Measurements from ENCODE around the gene LCMT1. TPM values are rescaled to one million over a fixed set of nuclear protein-coding genes. Genes with fewer than 3 reads are reported as not detected.

LCMT1 gene
- polyA plus RNA-seq, 1 donor from 2014 or later, result 45.5 TPM

DNA sequence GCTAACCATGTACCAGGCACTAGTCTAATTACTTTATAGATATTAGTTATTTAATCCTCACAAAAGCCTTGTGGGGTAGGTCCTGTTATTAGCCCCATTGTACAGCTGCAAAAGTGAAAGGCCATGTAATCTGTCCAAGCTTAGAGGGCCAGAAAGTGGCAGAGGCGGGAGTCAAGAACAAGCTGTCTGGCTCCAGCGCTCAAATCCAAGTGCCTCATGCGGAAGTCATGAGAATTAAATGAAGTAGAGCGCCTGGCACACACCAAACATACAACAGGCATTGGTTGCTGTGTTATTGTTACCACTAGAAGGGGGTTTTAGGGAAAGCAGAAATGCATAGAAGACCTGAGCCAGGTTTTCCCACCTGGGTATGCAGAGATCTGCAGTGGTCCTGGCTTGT lies 106.4 kb downstream of the LCMT1 start:
- TF ChIP-seq RAD21 (conservative IDR thresholded peaks at IDR 0.05), result no peak
- no peak for TF ChIP-seq EZH2 (IDR thresholded peaks at IDR 0.05; ENCODE audit: borderline replicate concordance, insufficient read depth, low read length, poor library complexity, severe bottlenecking)
- TF ChIP-seq CTCF (IDR thresholded peaks at IDR 0.05; ENCODE audit: poor library complexity, severe bottlenecking), result no peak
- TF ChIP-seq REST (IDR thresholded peaks at IDR 0.05; ENCODE audit: borderline replicate concordance), result no peak
- TF ChIP-seq SMC3 (conservative IDR thresholded peaks at IDR 0.05; ENCODE audit: poor library complexity), result no peak
- no peak for TF ChIP-seq POLR2AphosphoS5 (IDR thresholded peaks at IDR 0.05)
- no peak for TF ChIP-seq MXI1 (conservative IDR thresholded peaks at IDR 0.05; ENCODE audit: poor library complexity, severe bottlenecking)
- no peak for TF ChIP-seq EP300 (conservative IDR thresholded peaks at IDR 0.05; ENCODE audit: poor library complexity, severe bottlenecking)
- TF ChIP-seq TAF1 (IDR thresholded peaks at IDR 0.05; ENCODE audit: low read depth), result no peak
- no peaks in the 10 kb centered on the region for H3K27me3 ChIP-seq (ENCODE audit: insufficient read depth, low read depth, low read length)
- no peaks in the 10 kb centered on the region for H3K9me2 ChIP-seq (ENCODE audit: insufficient read depth, low read length)
- no peaks in the 10 kb centered on the region for H3K9me3 ChIP-seq (ENCODE audit: low read length)
- H3K4me2 ChIP-seq (ENCODE audit: low read length), result no peak overlapping the region
- H4K20me1 ChIP-seq (ENCODE audit: insufficient read depth), result no peaks in the 10 kb centered on the region
- H3K36me3 ChIP-seq (ENCODE audit: insufficient read depth, low read length), result no peaks in the 10 kb centered on the region
- no peak overlapping the region for H3K4me3 ChIP-seq (ENCODE audit: low read length)
- no peaks in the 10 kb centered on the region for H3K79me2 ChIP-seq (replicated peaks; ENCODE audit: insufficient read depth, low read length)
- no peaks in the 10 kb centered on the region for H3F3A ChIP-seq (ENCODE audit: insufficient read depth, low read length, poor library complexity, severe bottlenecking)
- no peak overlapping the region for H2AFZ ChIP-seq (ENCODE audit: low read depth, low read length)
- H3K9ac ChIP-seq (ENCODE audit: low read length), result no peak overlapping the region
- no peak overlapping the region for H3K27ac ChIP-seq (ENCODE audit: low read length)

DNA sequence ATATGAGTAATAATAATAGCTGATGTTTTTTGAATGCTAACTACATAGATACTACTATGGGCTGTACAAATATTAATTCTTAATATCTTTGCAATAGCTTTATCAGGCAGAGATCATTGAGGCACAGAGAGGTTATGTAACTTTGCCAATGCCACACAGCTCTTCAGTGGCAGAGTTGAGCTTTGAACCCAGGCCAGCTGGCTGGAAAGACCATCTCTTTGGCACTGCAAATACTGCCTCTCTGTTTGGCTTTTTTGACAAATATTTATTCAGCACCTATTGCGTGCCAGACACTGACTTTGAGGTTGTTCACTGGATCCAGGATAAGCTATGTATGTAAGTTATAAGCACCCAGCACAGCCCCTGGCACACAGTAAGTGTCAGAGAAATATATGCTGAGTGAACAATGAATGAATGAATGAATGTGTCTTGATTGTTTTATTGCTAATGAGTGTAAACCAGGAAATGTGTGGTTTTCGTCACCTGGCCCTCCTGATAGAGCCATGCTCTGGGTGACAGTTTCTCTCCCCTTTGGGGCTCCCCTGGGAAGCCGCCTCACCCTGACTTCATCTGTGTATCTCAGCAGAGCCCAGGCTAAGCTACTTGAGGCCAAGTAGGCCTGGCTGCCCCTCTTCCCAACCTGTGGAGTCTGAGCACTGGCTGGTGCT lies 107.7 kb downstream of the LCMT1 start:
- no peak overlapping the region for H2AFZ ChIP-seq (ENCODE audit: low read depth, low read length)
- H3K4me2 ChIP-seq (ENCODE audit: low read length), result no peak overlapping the region
- H3K36me3 ChIP-seq (ENCODE audit: insufficient read depth, low read length), result no peaks in the 10 kb centered on the region
- no peak for TF ChIP-seq SMC3 (conservative IDR thresholded peaks at IDR 0.05; ENCODE audit: poor library complexity)
- TF ChIP-seq POLR2AphosphoS5 (IDR thresholded peaks at IDR 0.05), result no peak
- TF ChIP-seq EP300 (conservative IDR thresholded peaks at IDR 0.05; ENCODE audit: poor library complexity, severe bottlenecking), result no peak
- TF ChIP-seq EZH2 (IDR thresholded peaks at IDR 0.05; ENCODE audit: borderline replicate concordance, insufficient read depth, low read length, poor library complexity, severe bottlenecking), result no peak
- TF ChIP-seq MXI1 (conservative IDR thresholded peaks at IDR 0.05; ENCODE audit: poor library complexity, severe bottlenecking), result no peak
- no peak for TF ChIP-seq CTCF (IDR thresholded peaks at IDR 0.05; ENCODE audit: poor library complexity, severe bottlenecking)
- TF ChIP-seq TAF1 (IDR thresholded peaks at IDR 0.05; ENCODE audit: low read depth), result no peak
- TF ChIP-seq REST (IDR thresholded peaks at IDR 0.05; ENCODE audit: borderline replicate concordance), result no peak
- no peak for TF ChIP-seq RAD21 (conservative IDR thresholded peaks at IDR 0.05)
- no peaks in the 10 kb centered on the region for H3K9me2 ChIP-seq (ENCODE audit: insufficient read depth, low read length)
- H4K20me1 ChIP-seq (ENCODE audit: insufficient read depth), result no peaks in the 10 kb centered on the region
- H3F3A ChIP-seq (ENCODE audit: insufficient read depth, low read length, poor library complexity, severe bottlenecking), result no peaks in the 10 kb centered on the region
- no peaks in the 10 kb centered on the region for H3K9me3 ChIP-seq (ENCODE audit: low read length)
- no peaks in the 10 kb centered on the region for H3K79me2 ChIP-seq (replicated peaks; ENCODE audit: insufficient read depth, low read length)
- H3K27ac ChIP-seq (ENCODE audit: low read length), result no peak overlapping the region
- H3K9ac ChIP-seq (ENCODE audit: low read length), result no peak overlapping the region
- no peak overlapping the region for H3K4me3 ChIP-seq (ENCODE audit: low read length)
- no peaks in the 10 kb centered on the region for H3K27me3 ChIP-seq (ENCODE audit: insufficient read depth, low read depth, low read length)

Data from neural cell (in vitro differentiated cells).